Stimulated activated CD4-positive, alpha-beta T cell treated with anti-CD3 and anti-CD28 coated beads, Interleukin-4, amount 100 ng/mL, for 1 hour (primary cell): ENCODE data around the gene IGFBP2.

Experiments
- DNase-seq: peaks from one replicate; pipeline ENCODE4 v3.0.0-alpha.2; 2020

IGFBP2 gene

GRCh38 chr2:216616083-216616678, 17.0 kb upstream of the IGFBP2 start:
- no peak for DNase-seq

- DNase-seq, result no peak
Measured at GRCh38 chr2:216617159-216617815, 15.9 kb upstream of the IGFBP2 start.

GRCh38 chr2:216618785-216619184, 14.4 kb upstream of the IGFBP2 start:
- DNase-seq, result no peak

GRCh38 chr2:216619411-216620393, 13.5 kb upstream of the IGFBP2 start:
- DNase-seq, result no peak

- no peak for DNase-seq
Measured at GRCh38 chr2:216620786-216621185, 12.4 kb upstream of the IGFBP2 start.

GRCh38 chr2:216621292-216621691, 11.9 kb upstream of the IGFBP2 start:
- no peak for DNase-seq

GRCh38 chr2:216622526-216622925, 10.7 kb upstream of the IGFBP2 start:
- no peak for DNase-seq

GRCh38 chr2:216624251-216624650, 9.0 kb upstream of the IGFBP2 start:
- no peak for DNase-seq

- DNase-seq, result no peak
Measured at GRCh38 chr2:216626168-216626874, 6.9 kb upstream of the IGFBP2 start.

GRCh38 chr2:216626875-216627245, 6.4 kb upstream of the IGFBP2 start:
- no peak for DNase-seq

- no peak for DNase-seq
Measured at GRCh38 chr2:216629784-216630183, 3.4 kb upstream of the IGFBP2 start.

GRCh38 chr2:216632346-216632951, 771 bp upstream of the IGFBP2 start:
- no peak for DNase-seq

GRCh38 chr2:216633616-216634369, 573 bp downstream of the IGFBP2 start:
- no peak for DNase-seq

GRCh38 chr2:216634370-216635148, 1.3 kb downstream of the IGFBP2 start:
- DNase-seq, result no peak

GRCh38 chr2:216635171-216635570, 2.0 kb downstream of the IGFBP2 start:
- no peak for DNase-seq

- no peak for DNase-seq
Measured at GRCh38 chr2:216635701-216636550, 2.7 kb downstream of the IGFBP2 start.

GRCh38 chr2:216636551-216637450, 3.6 kb downstream of the IGFBP2 start:
- DNase-seq, result no peak

GRCh38 chr2:216637472-216637871, 4.3 kb downstream of the IGFBP2 start:
- DNase-seq, result no peak
